Liver (tissue), 9 donors: ENCODE results near the gene CABLES1. TPM values are rescaled to one million over a fixed set of nuclear protein-coding genes. Genes with fewer than 3 reads are reported as not detected.

Source experiments
- DNase-seq: peaks from one replicate; pipeline ENCODE4 v3.0.0-alpha.2; 2017; ENCODE audit warnings: low spot score
- H3K27ac ChIP-seq, 2 donors: one replicate each; pipeline ENCODE4 v1.7.0; 2013; ENCODE audit warnings: inconsistent platforms in 2 of 2, low read length in 2 of 2, control low read depth in 1 of 2, low read depth in 1 of 2, mild to moderate bottlenecking in 1 of 2
- H3K27me3 ChIP-seq, 4 donors: one replicate each; pipeline versions ENCODE4 v1.6.1 to v1.7.0; 2013; ENCODE audit warnings: low read length in 3 of 4, inconsistent platforms in 1 of 4, mild to moderate bottlenecking in 1 of 4, moderate library complexity in 1 of 4; ENCODE audit not compliant: control insufficient read depth in 4 of 4, insufficient read depth in 4 of 4
- H3K36me3 ChIP-seq, 4 donors: one replicate each; pipeline versions ENCODE4 v1.6.1 to v1.7.0; 2013; ENCODE audit warnings: low read length in 3 of 4, mild to moderate bottlenecking in 3 of 4, low read depth in 1 of 4, moderate library complexity in 1 of 4; ENCODE audit not compliant: control insufficient read depth in 4 of 4, insufficient read depth in 3 of 4
- H3K4me1 ChIP-seq, 4 donors: one replicate each; pipeline versions ENCODE4 v1.6.1 to v1.7.0; 2013; ENCODE audit warnings: low read length in 3 of 4, mild to moderate bottlenecking in 3 of 4, moderate library complexity in 1 of 4; ENCODE audit not compliant: control insufficient read depth in 4 of 4, insufficient read depth in 4 of 4
- H3K4me3 ChIP-seq, 3 donors: one replicate each; pipeline versions ENCODE4 v1.6.1 to v1.7.0; 2013; ENCODE audit warnings: low read length in 3 of 3, control low read depth in 1 of 3, low read depth in 1 of 3, mild to moderate bottlenecking in 1 of 3
- H3K9ac ChIP-seq, 2 donors: one replicate each; pipeline ENCODE4 v1.7.0; 2013; ENCODE audit warnings: low read length in 2 of 2, mild to moderate bottlenecking in 2 of 2, moderate library complexity in 2 of 2, control low read depth in 1 of 2, low read depth in 1 of 2
- H3K9me3 ChIP-seq, 4 donors: one replicate each; pipeline versions ENCODE4 v1.6.1 to v1.7.0; 2013; ENCODE audit warnings: low read length in 3 of 4; ENCODE audit not compliant: control insufficient read depth in 4 of 4
- ATF3 ChIP-seq: IDR thresholded peaks from 2 replicates; pipeline ENCODE4 v1.6.1; 2016; ENCODE audit warnings: antibody characterized with exemption
- CTCF ChIP-seq: fragments of 150-350 bp; IDR thresholded peaks from 2 replicates; pipeline ENCODE4 v1.5.1; 2017; ENCODE audit warnings: improper control_type of control experiment, low read depth, low read length; ENCODE audit not compliant: missing input control
- EGR1 ChIP-seq, 2 donors: IDR thresholded peaks; 2 replicates each; pipeline ENCODE4 v1.6.1; 2016 to 2018; ENCODE audit warnings: antibody characterized with exemption in 2 of 2, low read depth in 2 of 2
- FOXA2 ChIP-seq: IDR thresholded peaks from 2 replicates; pipeline ENCODE4 v1.6.1; 2016; ENCODE audit warnings: antibody characterized with exemption
- GABPA ChIP-seq, 2 donors: IDR thresholded peaks in 1 of 2; conservative IDR thresholded peaks in 1 of 2; 2 replicates each; pipeline ENCODE4 v1.6.1; 2016; ENCODE audit warnings: antibody characterized with exemption in 2 of 2, mild to moderate bottlenecking in 1 of 2, moderate library complexity in 1 of 2
- HNF4A ChIP-seq, 2 donors: conservative IDR thresholded peaks; 2 replicates each; pipeline ENCODE4 v1.6.1; 2016; ENCODE audit warnings: antibody characterized with exemption in 2 of 2, mild to moderate bottlenecking in 2 of 2
- MAX ChIP-seq: IDR thresholded peaks from 2 replicates; pipeline ENCODE4 v1.6.1; 2016; ENCODE audit warnings: antibody characterized with exemption
- NR2F2 ChIP-seq: IDR thresholded peaks from 2 replicates; pipeline ENCODE4 v1.6.1; 2016; ENCODE audit warnings: antibody characterized with exemption
- RAD21 ChIP-seq, 2 donors: IDR thresholded peaks; 2 replicates each; pipeline ENCODE4 v1.6.1; 2016; ENCODE audit warnings: antibody characterized with exemption in 2 of 2, mild to moderate bottlenecking in 2 of 2
- REST ChIP-seq: IDR thresholded peaks from 2 replicates; pipeline ENCODE4 v1.6.1; 2016; ENCODE audit warnings: antibody characterized with exemption, mild to moderate bottlenecking
- SP1 ChIP-seq: IDR thresholded peaks from 2 replicates; pipeline ENCODE4 v1.6.1; 2018; ENCODE audit warnings: antibody characterized with exemption, mild to moderate bottlenecking
- TAF1 ChIP-seq: conservative IDR thresholded peaks from 2 replicates; pipeline ENCODE4 v1.6.1; 2016; ENCODE audit warnings: antibody characterized with exemption, mild to moderate bottlenecking
- ZBTB33 ChIP-seq: IDR thresholded peaks from 2 replicates; pipeline ENCODE4 v1.6.1; 2016; ENCODE audit warnings: antibody characterized with exemption
- WGBS: extraction: QIAGEN DNeasy Blood & Tissue Kit; methylation state at CpG from one replicate; pipeline ENCODE4 v1.1.7; 2013; 5-methylcytosine and 5-hydroxymethylcytosine counted together
- polyA plus RNA-seq, 2 donors: library from polyadenylated mRNA; stranded (reverse) in 1 of 2; unstranded in 1 of 2; fragments of 200-250 nt in 1 of 2; fragments of >200 nt in 1 of 2; fragmentation: Nextera tagmentation in 1 of 2; extraction: Ambion mirVana in 1 of 2; gene quantifications; one replicate each; pipeline versions ENCODE4 v1.2.1 to v1.2.3, GENCODE V29; 2013 to 2015
- total RNA-seq, 2 donors: library from RNA; depleted of rRNA; stranded (reverse); fragments of >200 nt; gene quantifications; one replicate each; pipeline ENCODE4 v1.2.3, GENCODE V29; 2014
- donor health status: healthy.
- donor health status: healthy.
- donor health status: healthy.
- donor health status: healthy.
- donor health status: healthy.

Gene CABLES1
- total and polyA plus RNA-seq, 4 donors, result 3.3 to 8.9 (median 4.5) TPM

- DNase-seq, result no peak
- no peak for TF ChIP-seq EGR1 (IDR thresholded peaks at IDR 0.05; ENCODE audit: low read depth in 2 of 2)
- H3K9ac ChIP-seq, result no peak overlapping the region
- no peaks in the 10 kb centered on the region for H3K4me1 ChIP-seq
- no peak overlapping the region for H3K4me3 ChIP-seq
- WGBS, result 91% methylated on average over 3 of the region's 3 CpGs
- no peaks in the 10 kb centered on the region for H3K27me3 ChIP-seq
- H3K36me3 ChIP-seq, result no peaks in the 10 kb centered on the region
- H3K27ac ChIP-seq, result no peak overlapping the region
- H3K9me3 ChIP-seq, result no peaks in the 10 kb centered on the region
Observed at GRCh38 chr18:23105030-23105429, 30.3 kb upstream of the CABLES1 start.

GRCh38 chr18:23105581-23106219, 29.6 kb upstream of the CABLES1 start:
- TF ChIP-seq NR2F2 (no peak), HNF4A (conservative IDR thresholded peaks at IDR 0.05) (no peak)
- Histone ChIP-seq H3K27me3 (no peaks in the 10 kb centered on the region), H3K27ac (no peak overlapping the region), H3K4me3 (no peak overlapping the region), H3K9ac (no peak overlapping the region), H3K36me3 (no peaks in the 10 kb centered on the region), H3K9me3 (no peaks in the 10 kb centered on the region), H3K4me1 (no peaks in the 10 kb centered on the region)
- no peak for DNase-seq
- 86% methylated on average over 21 of the region's 21 CpGs for WGBS

GRCh38 chr18:23106575-23106974, 28.7 kb upstream of the CABLES1 start:
- Histone ChIP-seq H3K9ac (no peak overlapping the region), H3K4me1 (no peaks in the 10 kb centered on the region), H3K27ac (no peak overlapping the region), H3K27me3 (no peaks in the 10 kb centered on the region), H3K4me3 (no peak overlapping the region), H3K9me3 (no peaks in the 10 kb centered on the region), H3K36me3 (no peaks in the 10 kb centered on the region)
- DNase-seq, result no peak
- 49% methylated on average over 6 of the region's 6 CpGs for WGBS
- TF ChIP-seq ZBTB33, result no peak
- no peak for TF ChIP-seq FOXA2
- TF ChIP-seq RAD21 (IDR thresholded peaks at IDR 0.05), result no peak
- TF ChIP-seq MAX, result no peak
- no peak for TF ChIP-seq ATF3
- TF ChIP-seq REST, result no peak
- no peak for TF ChIP-seq SP1
- no peak for TF ChIP-seq GABPA (IDR thresholded peaks at IDR 0.05 in 1 of 2, conservative IDR thresholded peaks at IDR 0.05 in 1 of 2)
- no peak for TF ChIP-seq CTCF
- TF ChIP-seq TAF1, result no peak
